HuH-7.5 (cell line): Measurements from ENCODE around the gene MEGF10.

Experiments
- DNase-seq: peaks from one replicate; pipeline ENCODE4 v3.0.0; 2011; ENCODE audit warnings: low spot score

Gene MEGF10

DNA sequence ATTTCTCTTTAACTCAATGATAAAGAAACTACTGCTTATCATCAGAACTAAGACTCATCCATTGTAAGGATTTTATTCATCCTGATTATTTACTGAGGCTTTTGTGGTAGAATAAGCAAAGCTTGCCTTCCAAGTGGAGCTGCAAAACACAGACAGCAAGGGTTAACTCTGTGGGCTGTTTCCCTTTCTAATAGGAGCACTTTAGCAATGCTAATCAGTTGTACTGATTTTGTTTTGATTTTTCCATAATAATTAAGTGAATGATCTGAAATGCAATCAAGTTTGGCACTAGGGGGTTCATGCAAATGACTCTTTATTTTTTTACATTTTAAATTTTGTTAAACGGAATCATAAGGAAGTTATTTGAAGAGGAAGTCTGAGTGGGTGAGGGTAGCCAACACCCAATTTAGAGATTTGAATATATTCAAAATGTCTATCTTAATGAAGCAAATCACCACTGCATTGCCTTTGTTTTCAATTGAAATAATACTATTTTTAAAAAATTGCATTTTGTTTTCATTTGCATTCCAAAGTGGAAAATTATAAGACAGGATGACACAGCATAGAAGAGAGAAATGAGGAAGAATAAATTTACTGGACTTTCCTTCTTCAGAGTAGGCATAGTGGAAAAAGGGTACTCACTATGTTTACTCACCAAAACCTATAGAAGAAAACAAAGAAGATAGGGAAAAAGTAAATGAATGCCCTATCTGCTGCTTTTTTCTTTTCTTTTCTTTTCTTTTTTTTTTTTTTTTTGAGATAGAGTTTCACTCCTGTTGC, 36.6 kb downstream of the MEGF10 start:
- DNase-seq: no peak

DNA sequence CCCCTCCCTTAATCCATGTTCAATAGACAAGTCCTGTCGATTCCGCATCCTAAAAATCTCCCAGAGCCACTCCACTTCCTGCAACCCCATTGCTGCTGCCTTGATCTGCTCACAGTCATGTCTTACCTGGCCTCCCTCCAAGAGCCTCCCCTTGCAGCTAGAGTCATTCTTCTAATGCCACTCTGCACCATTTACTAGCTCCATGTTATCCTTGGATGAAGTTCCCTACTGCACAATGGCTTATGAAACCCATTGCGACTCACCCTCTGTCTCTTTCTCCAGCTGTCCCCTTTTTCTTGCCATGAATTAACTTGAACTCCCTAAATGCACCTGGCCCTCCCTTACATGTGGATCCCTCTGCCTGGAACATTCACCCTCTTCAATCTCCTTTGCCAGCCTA, 39.5 kb downstream of the MEGF10 start:
- no peak for DNase-seq

GRCh38 chr5:127331890-127332649, 41.5 kb downstream of the MEGF10 start:
- DNase-seq: no peak

- no peak for DNase-seq
Observed at GRCh38 chr5:127333483-127333882, 42.9 kb downstream of the MEGF10 start.

DNA sequence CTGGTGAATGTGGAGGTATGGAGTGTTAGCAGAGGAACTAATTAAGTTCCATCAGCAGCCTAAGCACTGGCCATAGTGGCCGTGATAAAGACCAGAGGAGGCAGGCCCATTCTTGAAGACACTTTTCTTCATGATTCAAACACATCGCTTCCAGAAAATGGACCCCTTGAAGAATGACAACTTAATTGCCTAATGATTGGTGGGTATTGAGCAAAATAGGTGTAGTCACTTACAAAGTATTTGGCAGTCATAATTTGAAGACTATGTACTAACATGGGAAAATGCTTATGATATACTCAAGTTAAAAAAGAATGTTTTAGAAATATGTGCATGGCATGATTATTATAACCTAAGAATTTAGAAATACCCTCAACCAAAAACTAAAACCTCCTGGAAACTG, 44.8 kb downstream of the MEGF10 start:
- DNase-seq: no peak

DNA sequence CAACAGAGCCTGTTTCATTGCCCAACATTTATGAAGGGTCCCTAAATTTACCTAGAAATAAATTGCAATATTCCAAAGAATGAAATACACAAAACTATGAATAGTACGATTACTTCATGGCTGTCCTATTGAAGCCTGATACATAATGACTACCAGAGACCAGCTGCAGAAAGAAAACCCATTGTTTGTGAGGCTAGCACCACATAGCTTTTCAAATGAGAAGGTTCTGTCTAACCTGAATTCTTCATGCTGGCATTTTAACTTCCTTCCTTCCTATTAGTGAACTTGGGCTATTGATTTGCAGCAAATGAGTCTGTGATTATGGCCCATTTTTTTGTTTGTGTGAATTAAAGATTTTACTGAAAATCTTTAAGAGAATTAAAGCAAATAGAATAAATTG, 47.3 kb downstream of the MEGF10 start:
- no peak for DNase-seq

- no peak for DNase-seq
Observed at GRCh38 chr5:127338501-127338900, 47.9 kb downstream of the MEGF10 start.

DNA sequence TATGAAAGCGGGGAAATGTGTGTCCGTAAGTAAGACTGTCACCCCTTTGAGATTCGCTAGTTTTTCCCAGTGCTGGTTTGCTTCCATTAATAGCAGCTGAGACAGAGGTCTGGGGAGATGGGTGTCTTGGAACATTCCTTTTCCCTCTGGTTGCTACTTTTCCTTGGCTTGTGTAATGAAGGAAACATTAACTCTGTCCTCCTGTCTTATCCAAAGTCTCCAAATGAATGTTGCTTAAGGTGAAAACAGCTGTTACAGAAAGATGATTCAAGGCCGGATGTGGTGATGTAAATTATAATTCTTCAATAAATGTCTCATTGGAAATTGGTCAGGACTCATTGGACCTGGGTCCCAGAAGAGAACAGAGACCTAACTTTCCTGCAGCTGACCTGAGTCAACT, 50.0 kb downstream of the MEGF10 start:
- DNase-seq: no peak

DNA sequence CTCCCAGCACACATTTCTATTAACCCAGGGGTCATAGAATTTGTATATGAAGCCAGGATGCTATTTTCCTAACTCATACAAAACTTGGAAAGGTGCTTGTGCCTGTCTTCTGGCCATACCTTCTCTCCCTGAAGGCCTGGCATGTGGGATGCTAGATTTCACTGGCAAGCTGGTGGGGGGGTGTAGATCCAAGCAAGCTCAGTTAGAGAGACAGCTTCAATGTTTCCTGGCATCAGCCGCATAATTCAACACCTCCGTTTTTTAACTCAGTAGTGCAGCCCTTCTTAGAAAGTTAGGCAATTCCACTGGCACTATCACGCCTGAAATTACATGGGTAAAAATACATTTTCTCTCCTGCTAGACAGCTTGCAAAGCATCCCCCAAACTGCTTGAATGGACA, 51.8 kb downstream of the MEGF10 start:
- DNase-seq: no peak

- no peak for DNase-seq
Observed at GRCh38 chr5:127343313-127343712, 52.7 kb downstream of the MEGF10 start.

DNA sequence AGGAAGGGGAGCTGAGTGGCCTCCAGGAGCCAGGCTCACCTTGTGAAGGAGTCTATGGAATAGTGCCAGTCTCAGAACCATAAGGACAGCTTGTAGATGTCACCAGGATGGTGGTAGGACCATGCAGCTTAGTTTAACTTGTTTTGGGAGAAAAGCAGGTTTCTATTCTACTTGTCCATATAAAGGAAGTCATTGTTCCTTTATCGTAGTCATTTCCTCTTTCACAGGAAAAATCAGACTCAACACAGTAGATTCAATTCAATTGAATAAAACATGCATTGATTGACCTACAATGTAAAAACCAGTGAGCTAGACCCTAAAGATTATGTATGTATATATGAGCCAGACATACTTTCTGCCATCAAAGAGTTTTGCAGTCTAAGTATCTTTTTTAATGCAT, 53.3 kb downstream of the MEGF10 start:
- DNase-seq: no peak

- no peak for DNase-seq
Observed at GRCh38 chr5:127344931-127345330, 54.3 kb downstream of the MEGF10 start.

DNA sequence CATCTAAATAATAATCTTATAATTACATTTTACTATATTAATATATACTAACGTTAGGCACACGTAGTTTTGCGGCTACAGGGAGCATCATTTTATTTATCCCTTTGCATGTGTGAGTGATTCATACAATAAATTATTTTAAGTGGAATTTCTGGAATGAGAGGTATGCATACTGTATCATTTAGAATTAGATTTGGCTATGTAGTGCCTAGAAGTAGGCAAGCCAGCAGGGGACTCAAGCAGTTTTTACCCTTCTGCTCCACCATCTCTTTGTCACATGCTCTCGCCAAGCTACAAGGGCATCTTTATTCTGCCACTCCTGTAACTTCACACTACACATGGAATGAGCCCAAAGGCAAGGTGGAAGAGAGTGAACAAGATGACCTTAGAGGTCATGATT, 60.8 kb downstream of the MEGF10 start:
- no peak for DNase-seq

DNA sequence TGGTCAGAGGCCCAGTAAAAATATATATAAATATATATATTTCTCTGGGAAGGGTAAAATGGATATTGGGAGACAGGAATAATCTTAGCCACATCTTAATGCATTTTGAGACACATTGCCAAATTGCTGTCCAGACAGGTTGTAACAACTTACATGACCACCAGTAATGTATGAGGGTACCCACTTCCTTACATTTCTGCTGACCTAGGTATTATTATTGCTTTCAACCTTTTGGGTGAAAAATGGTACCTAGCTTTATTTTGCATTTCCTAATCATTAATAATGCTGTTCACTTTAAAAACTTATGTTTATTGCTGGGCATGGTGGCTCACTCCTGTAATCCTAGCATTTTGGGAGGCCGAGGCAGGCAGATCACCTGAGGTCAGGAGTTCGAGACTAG, 61.5 kb downstream of the MEGF10 start:
- DNase-seq: no peak

GRCh38 chr5:127353327-127353726, 62.7 kb downstream of the MEGF10 start:
- DNase-seq: no peak

DNA sequence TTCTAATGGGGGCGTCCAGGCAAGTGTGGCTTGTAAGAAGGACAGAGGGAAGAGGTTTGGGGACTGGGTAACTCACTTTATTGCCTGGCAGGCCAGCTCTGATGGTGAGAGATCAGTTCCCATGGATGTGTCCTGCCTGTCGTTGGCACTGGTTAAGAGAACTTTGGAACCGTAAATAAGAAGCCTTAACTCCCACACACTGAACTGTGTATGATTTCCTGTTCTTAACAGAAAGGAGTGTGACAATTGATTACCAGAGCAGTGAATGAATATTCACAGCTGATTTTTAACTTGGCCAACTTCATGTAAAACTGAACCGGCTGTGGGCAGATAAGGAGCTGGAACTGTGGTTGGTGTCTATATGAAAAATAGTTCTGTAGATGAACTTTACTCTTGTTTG, 63.2 kb downstream of the MEGF10 start:
- no peak for DNase-seq

DNA sequence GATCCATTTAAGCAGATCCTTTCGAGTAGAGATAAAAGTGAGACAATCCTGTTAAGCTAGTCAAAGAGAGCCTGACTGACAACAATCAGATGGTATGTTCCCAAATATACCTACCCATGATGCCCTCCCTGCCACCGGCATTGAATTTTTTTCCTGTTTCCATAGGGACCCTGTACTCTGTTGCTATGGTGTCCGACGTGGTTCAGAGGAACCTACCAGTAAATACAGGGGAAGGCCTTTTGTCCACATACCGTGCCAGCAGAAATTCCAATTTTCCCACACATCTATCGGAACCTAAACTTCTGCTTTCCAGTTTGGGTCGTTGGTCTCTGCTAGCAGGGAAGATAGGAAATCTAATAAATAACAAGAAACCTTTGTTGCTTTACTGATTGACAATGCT, 64.7 kb downstream of the MEGF10 start:
- no peak for DNase-seq

- DNase-seq: no peak
Observed at GRCh38 chr5:127358284-127358683, 67.7 kb downstream of the MEGF10 start.

GRCh38 chr5:127358740-127359139, 68.1 kb downstream of the MEGF10 start:
- no peak for DNase-seq

- DNase-seq: no peak
Observed at GRCh38 chr5:127359502-127359901, 68.9 kb downstream of the MEGF10 start.

- DNase-seq: no peak
Observed at GRCh38 chr5:127363403-127363802, 72.8 kb downstream of the MEGF10 start.

- no peak for DNase-seq
Observed at GRCh38 chr5:127367029-127367428, 76.4 kb downstream of the MEGF10 start.

- no peak for DNase-seq
Observed at GRCh38 chr5:127367946-127368465, 77.4 kb downstream of the MEGF10 start.
